Omental fat pad (tissue), 4 donors: ENCODE measurements around the gene C1orf210. TPM values are rescaled to one million over a fixed set of nuclear protein-coding genes. Genes with fewer than 3 reads are reported as not detected.

Experiments used
- ATAC-seq: fragments of 150-250 bp; one replicate; pipeline ENCODE4 v1.9.1; 2016; ENCODE audit warnings: mild to moderate bottlenecking, moderate library complexity; ENCODE audit not compliant: low FRiP score
- DNase-seq: peaks from one replicate; pipeline ENCODE4 v3.0.0-alpha.2; 2019; ENCODE audit warnings: low spot score
- CTCF ChIP-seq, 3 donors: fragments of 450-650 bp; IDR thresholded peaks; one replicate each; pipeline ENCODE4 v1.5.1; 2016 to 2017; ENCODE audit warnings: antibody characterized with exemption in 3 of 3, mild to moderate bottlenecking in 3 of 3, moderate library complexity in 2 of 3
- total RNA-seq, 4 donors: library from RNA; depleted of rRNA; stranded (reverse); fragments of >200 nt; gene quantifications; one replicate each; pipeline ENCODE4 v1.1.0, GENCODE V29; 2016

Gene C1orf210
- total RNA-seq, 4 donors from 2014 or later = not detected

GRCh38 chr1:43324810-43325209 lies 39.4 kb upstream of the C1orf210 start:
- no peak for DNase-seq
- ATAC-seq = no peak
- no peak for TF ChIP-seq CTCF (IDR thresholded peaks at IDR 0.05)

- TF ChIP-seq CTCF (IDR thresholded peaks at IDR 0.05) = no peak
- DNase-seq (no peak), ATAC-seq (no peak)
Observed at GRCh38 chr1:43322506-43322905, 37.1 kb upstream of the C1orf210 start.

GRCh38 chr1:43321331-43321891 lies 36.0 kb upstream of the C1orf210 start:
- ATAC-seq (no peak), DNase-seq (no peak)
- no peak for TF ChIP-seq CTCF (IDR thresholded peaks at IDR 0.05)

- no peak for TF ChIP-seq CTCF (IDR thresholded peaks at IDR 0.05)
- ATAC-seq = no peak
- no peak for DNase-seq
Observed at GRCh38 chr1:43319766-43320165, 34.4 kb upstream of the C1orf210 start.

- no peak for TF ChIP-seq CTCF (IDR thresholded peaks at IDR 0.05)
- ATAC-seq (no peak), DNase-seq (no peak)
Observed at GRCh38 chr1:43319288-43319687, 33.9 kb upstream of the C1orf210 start.

GRCh38 chr1:43318831-43319230 lies 33.5 kb upstream of the C1orf210 start:
- DNase-seq (no peak), ATAC-seq (no peak)
- TF ChIP-seq CTCF (IDR thresholded peaks at IDR 0.05) = no peak

GRCh38 chr1:43317817-43318471 lies 32.6 kb upstream of the C1orf210 start:
- TF ChIP-seq CTCF (IDR thresholded peaks at IDR 0.05) = no peak
- ATAC-seq = no peak
- no peak for DNase-seq
